HFFc6 (cell line): ENCODE measurements around the gene HRG. TPM values are rescaled to one million over a fixed set of nuclear protein-coding genes. Genes with fewer than 3 reads are reported as not detected.

Experiments used
- DNase-seq: peaks from one replicate; pipeline ENCODE4 v3.0.0-alpha.2; 2018
- H3K27ac Mint-ChIP-seq: 2 replicates; pipeline ENCODE4 v1.8.0; 2020; ENCODE audit warnings: mild to moderate bottlenecking, mixed read lengths
- H3K27me3 Mint-ChIP-seq: 2 replicates; pipeline ENCODE4 v1.8.0; 2021; ENCODE audit warnings: mild to moderate bottlenecking, moderate library complexity, mixed read lengths; ENCODE audit not compliant: insufficient read depth
- H3K36me3 Mint-ChIP-seq: 2 replicates; pipeline ENCODE4 v1.8.0; 2021; ENCODE audit warnings: low read depth, mixed read lengths
- H3K4me1 Mint-ChIP-seq: 2 replicates; pipeline ENCODE4 v1.8.0; 2020; ENCODE audit warnings: low read depth, mixed read lengths
- H3K4me3 Mint-ChIP-seq: 2 replicates; pipeline ENCODE4 v1.8.0; 2020; ENCODE audit warnings: mild to moderate bottlenecking, moderate library complexity, mixed read lengths
- H3K9me3 Mint-ChIP-seq: 2 replicates; pipeline ENCODE4 v1.8.0; 2020; ENCODE audit warnings: mild to moderate bottlenecking, mixed read lengths
- CTCF ChIP-seq: fragments of 200-600 bp; sonication (generic); IDR thresholded peaks from 2 replicates; pipeline ENCODE4 v1.5.0; 2021; ENCODE audit warnings: antibody characterized with exemption, mild to moderate bottlenecking
- total RNA-seq, 6 experiments: library from RNA; stranded (reverse); fragmentation: NEBNext Ultra II Directional; extraction: Animal tissue kit (Norgen Biotek cat#: 25700); gene quantifications; 2 replicates in 1 of 6; 3 replicates in 5 of 6; pipeline ENCODE4 v1.2.3, GENCODE V29; 2021

Gene HRG
- total RNA-seq, 6 experiments from 2014 or later: not detected

GRCh38 chr3:186640473-186640818, 25.4 kb upstream of the HRG start:
- peak; percentile 18 for DNase-seq
- Mint-ChIP-seq H3K4me1 (peaks cover 11% of the 10 kb centered on the region), H3K4me3 (peak overlapping the region; percentile 6), H3K9me3 (no peaks in the 10 kb centered on the region), H3K27me3 (peaks cover 31% of the 10 kb centered on the region), H3K27ac (no peak overlapping the region), H3K36me3 (no peaks in the 10 kb centered on the region)
- no peak for TF ChIP-seq CTCF

- no peaks in the 10 kb centered on the region for H3K36me3 Mint-ChIP-seq
- H3K4me1 Mint-ChIP-seq: peaks cover 11% of the 10 kb centered on the region
- no peak overlapping the region for H3K27ac Mint-ChIP-seq
- no peaks in the 10 kb centered on the region for H3K9me3 Mint-ChIP-seq
- no peak for DNase-seq
- no peak overlapping the region; the same call in 1 of the 2 replicates for H3K4me3 Mint-ChIP-seq
- no peak for TF ChIP-seq CTCF
- H3K27me3 Mint-ChIP-seq: peaks cover 31% of the 10 kb centered on the region
Measured at GRCh38 chr3:186640929-186641328, 24.9 kb upstream of the HRG start.

DNA sequence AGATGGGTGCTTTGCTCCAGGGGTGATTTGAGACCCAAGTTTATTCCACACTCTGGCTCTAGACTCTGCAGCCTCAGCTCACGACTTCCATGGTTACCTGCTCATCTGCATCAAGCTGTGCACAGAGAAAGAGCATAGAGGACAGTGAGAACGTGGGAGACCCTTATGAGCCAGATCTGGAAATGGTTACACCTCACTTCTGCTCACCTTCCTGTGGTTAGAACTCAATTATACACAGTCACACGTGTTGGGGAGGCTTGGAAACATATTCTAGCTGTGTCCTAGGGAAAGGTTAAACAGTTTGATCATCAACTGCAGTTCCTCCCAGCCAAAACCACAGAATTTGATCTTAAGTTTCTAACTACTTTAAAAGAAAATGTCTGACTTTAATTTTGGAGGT, 23.8 kb upstream of the HRG start:
- Mint-ChIP-seq H3K9me3 (no peaks in the 10 kb centered on the region), H3K36me3 (no peaks in the 10 kb centered on the region), H3K4me3 (no peak overlapping the region), H3K27me3 (peaks cover 27% of the 10 kb centered on the region), H3K4me1 (peaks cover 11% of the 10 kb centered on the region), H3K27ac (no peak overlapping the region)
- DNase-seq: no peak
- TF ChIP-seq CTCF: no peak

- H3K4me1 Mint-ChIP-seq: peaks cover 11% of the 10 kb centered on the region
- no peak for DNase-seq
- no peak for TF ChIP-seq CTCF
- peaks cover 19% of the 10 kb centered on the region for H3K27me3 Mint-ChIP-seq
- H3K36me3 Mint-ChIP-seq: no peaks in the 10 kb centered on the region
- no peaks in the 10 kb centered on the region for H3K9me3 Mint-ChIP-seq
- no peak overlapping the region for H3K27ac Mint-ChIP-seq
- no peak overlapping the region for H3K4me3 Mint-ChIP-seq
Measured at GRCh38 chr3:186643493-186643892, 22.3 kb upstream of the HRG start.

DNA sequence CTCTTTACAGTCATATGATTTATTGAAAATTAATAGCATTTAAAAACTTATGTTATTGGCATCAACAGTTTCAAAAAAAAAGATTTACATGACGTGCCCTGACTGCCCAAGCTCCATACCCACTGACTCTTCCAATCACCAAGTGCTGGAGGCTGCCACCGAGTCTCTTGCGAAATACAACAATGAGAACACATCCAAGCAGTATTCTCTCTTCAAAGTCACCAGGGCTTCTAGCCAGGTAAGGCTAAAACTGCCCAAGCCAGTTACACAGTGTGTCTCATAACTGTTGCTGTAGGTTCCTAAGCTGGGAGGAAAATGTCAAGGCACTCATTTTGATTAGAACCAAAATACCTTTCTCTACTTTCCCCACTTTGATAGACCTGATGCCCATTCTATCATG, 21.1 kb upstream of the HRG start:
- TF ChIP-seq CTCF: no peak
- no peaks in the 10 kb centered on the region for H3K9me3 Mint-ChIP-seq
- DNase-seq: no peak
- no peak overlapping the region for H3K27ac Mint-ChIP-seq
- H3K4me3 Mint-ChIP-seq: no peak overlapping the region
- peaks cover 11% of the 10 kb centered on the region for H3K4me1 Mint-ChIP-seq
- no peaks in the 10 kb centered on the region for H3K36me3 Mint-ChIP-seq
- H3K27me3 Mint-ChIP-seq: peaks cover 19% of the 10 kb centered on the region

DNA sequence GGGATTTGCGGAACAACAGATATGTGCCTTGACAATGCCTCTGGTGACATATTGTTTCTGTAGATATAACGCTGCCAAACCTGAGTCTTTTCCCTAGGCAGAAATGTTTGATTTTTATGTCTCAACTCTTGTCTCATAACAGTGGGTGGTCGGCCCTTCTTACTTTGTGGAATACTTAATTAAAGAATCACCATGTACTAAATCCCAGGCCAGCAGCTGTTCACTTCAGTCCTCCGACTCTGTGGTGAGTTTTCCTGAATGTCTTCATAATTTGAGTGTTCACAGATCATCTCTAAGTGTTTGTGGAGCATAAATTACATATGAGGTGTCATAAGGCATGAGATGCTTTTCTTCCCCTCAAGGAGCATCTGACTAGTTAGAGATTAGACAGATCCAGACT, 19.7 kb upstream of the HRG start:
- Mint-ChIP-seq H3K27ac (no peak overlapping the region), H3K27me3 (peaks cover 17% of the 10 kb centered on the region), H3K9me3 (no peaks in the 10 kb centered on the region), H3K4me3 (no peak overlapping the region), H3K4me1 (peaks cover under 1% of the 10 kb centered on the region), H3K36me3 (no peaks in the 10 kb centered on the region)
- no peak for TF ChIP-seq CTCF
- DNase-seq: no peak
